Measurements from ENCODE around the gene EEF1G. TPM values are rescaled to one million over a fixed set of nuclear protein-coding genes. Genes with fewer than 3 reads are reported as not detected.

The EEF1G gene
- total RNA-seq, 1 donor from 2014 or later: 1,931 TPM

GRCh38 chr11:62542111-62542745, 31.5 kb downstream of the EEF1G start:
- no peak overlapping the region for H3K4me3 Mint-ChIP-seq (ENCODE audit: low read depth)
- peak overlapping the region; percentile 68 for H3K27ac Mint-ChIP-seq
- DNase-seq (ENCODE audit: low spot score, unreplicated experiment): no peak
- no peaks in the 10 kb centered on the region for H3K9me3 Mint-ChIP-seq (ENCODE audit: low read depth)
- H3K4me1 Mint-ChIP-seq (ENCODE audit: low read depth): peaks cover 22% of the 10 kb centered on the region
- TF ChIP-seq, protein P1, sequence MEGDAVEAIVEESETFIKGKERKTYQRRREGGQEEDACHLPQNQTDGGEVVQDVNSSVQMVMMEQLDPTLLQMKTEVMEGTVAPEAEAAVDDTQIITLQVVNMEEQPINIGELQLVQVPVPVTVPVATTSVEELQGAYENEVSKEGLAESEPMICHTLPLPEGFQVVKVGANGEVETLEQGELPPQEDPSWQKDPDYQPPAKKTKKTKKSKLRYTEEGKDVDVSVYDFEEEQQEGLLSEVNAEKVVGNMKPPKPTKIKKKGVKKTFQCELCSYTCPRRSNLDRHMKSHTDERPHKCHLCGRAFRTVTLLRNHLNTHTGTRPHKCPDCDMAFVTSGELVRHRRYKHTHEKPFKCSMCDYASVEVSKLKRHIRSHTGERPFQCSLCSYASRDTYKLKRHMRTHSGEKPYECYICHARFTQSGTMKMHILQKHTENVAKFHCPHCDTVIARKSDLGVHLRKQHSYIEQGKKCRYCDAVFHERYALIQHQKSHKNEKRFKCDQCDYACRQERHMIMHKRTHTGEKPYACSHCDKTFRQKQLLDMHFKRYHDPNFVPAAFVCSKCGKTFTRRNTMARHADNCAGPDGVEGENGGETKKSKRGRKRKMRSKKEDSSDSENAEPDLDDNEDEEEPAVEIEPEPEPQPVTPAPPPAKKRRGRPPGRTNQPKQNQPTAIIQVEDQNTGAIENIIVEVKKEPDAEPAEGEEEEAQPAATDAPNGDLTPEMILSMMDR (IDR thresholded peaks at IDR 0.05; ENCODE audit: unreplicated experiment): no peak
- H3K27me3 Mint-ChIP-seq: peaks cover 34% of the 10 kb centered on the region
- no peaks in the 10 kb centered on the region for H3K36me3 Mint-ChIP-seq (ENCODE audit: insufficient read depth)

DNA sequence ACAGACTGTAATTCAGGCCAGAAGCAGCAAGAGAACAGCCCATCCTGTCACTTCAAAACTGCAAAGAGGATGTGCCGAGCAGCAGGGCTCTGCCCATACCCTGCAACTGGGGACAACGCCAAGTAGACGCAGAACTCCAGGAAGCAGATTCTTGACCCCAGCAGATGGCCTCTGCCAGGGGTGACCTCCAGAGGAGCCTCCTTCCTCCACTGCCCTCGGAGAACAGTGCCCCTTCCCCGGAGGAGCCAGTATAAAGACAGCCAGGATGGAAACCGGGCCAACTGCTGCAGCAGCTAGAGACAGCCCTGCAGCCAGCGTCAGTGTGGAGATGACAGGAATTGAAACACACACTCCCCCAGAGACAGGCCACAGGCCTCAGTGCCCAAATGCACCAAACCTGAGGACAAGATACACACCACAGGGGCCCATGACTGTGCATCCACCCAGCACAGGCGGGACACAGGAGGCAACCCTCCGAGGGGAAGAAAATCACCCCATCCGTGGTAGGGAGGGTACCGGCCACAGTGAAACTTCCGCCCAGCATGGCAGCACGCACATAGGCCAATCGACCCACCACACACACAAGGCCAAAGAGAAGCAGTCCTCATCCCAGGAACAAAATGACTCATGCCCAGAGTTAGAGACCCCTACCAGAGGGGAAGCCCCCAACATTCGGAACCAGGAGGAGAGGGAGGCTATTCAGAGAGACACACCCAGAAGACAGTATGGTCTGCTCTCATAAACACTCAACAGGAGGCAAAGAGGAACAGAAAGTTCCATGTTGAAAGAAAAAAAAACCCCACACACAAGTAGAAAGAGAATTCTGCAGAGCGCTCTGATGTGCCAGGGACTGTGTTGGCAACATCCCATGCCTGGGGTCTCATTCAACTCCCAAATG, 32.6 kb downstream of the EEF1G start:
- no peak for DNase-seq (ENCODE audit: low spot score, unreplicated experiment)
- H3K4me1 Mint-ChIP-seq (ENCODE audit: low read depth): peaks cover 24% of the 10 kb centered on the region
- peaks cover 30% of the 10 kb centered on the region for H3K27me3 Mint-ChIP-seq
- peaks cover 2% of the 10 kb centered on the region for H3K36me3 Mint-ChIP-seq (ENCODE audit: insufficient read depth)
- TF ChIP-seq, protein P1 (IDR thresholded peaks at IDR 0.05; ENCODE audit: unreplicated experiment): no peak
- no peak overlapping the region for H3K4me3 Mint-ChIP-seq (ENCODE audit: low read depth)
- H3K27ac Mint-ChIP-seq: no peak overlapping the region
- no peaks in the 10 kb centered on the region for H3K9me3 Mint-ChIP-seq (ENCODE audit: low read depth)

- Mint-ChIP-seq H3K36me3 (ENCODE audit: insufficient read depth) (peaks cover 5% of the 10 kb centered on the region), H3K9me3 (ENCODE audit: low read depth) (no peaks in the 10 kb centered on the region), H3K27ac (no peak overlapping the region), H3K4me1 (ENCODE audit: low read depth) (peaks cover 20% of the 10 kb centered on the region), H3K4me3 (ENCODE audit: low read depth) (no peak overlapping the region), H3K27me3 (peaks cover 15% of the 10 kb centered on the region)
- no peak for DNase-seq (ENCODE audit: low spot score, unreplicated experiment)
- TF ChIP-seq, protein P1 (IDR thresholded peaks at IDR 0.05; ENCODE audit: unreplicated experiment): no peak
Measured at GRCh38 chr11:62539238-62539925, 34.3 kb downstream of the EEF1G start.

DNA sequence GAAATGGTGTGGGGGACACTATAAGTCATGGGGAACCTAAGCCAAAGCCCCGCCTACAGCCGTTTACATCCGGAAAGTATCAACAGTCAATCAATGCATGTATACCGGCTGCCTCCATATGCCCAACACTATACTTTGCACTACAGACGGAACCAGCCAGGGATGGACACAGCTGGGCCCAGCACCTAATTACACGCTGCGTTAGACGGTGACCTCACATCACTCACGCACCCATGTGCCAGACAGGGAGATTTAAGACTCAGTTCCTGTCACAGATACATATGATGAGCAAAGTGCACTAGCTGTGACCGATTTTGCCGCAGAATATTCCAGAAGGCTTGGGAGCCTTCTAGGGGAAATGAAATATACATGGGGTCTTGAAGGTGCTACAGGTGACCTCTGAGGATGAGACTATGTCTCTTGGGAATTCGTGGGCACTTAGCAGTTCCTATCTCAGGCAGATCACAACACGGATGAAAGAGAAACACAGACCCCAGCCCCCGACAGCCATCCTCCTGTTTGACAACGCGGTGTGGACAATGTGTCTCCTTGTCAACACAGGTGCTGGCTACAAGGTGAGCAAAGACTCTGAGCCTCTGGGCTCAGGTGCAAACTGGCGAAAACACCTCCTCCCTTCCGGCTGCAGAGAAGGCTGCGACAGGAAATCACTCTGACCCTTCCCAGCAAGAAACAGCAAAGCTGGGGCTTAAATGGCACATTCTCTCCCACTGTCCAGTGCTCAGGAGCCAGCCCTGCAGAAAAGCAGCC, 35.0 kb downstream of the EEF1G start:
- H3K4me3 Mint-ChIP-seq (ENCODE audit: low read depth): no peak overlapping the region
- H3K27ac Mint-ChIP-seq: peak overlapping the region; percentile 25
- H3K36me3 Mint-ChIP-seq (ENCODE audit: insufficient read depth): peaks cover 7% of the 10 kb centered on the region
- no peaks in the 10 kb centered on the region for H3K9me3 Mint-ChIP-seq (ENCODE audit: low read depth)
- peaks cover 8% of the 10 kb centered on the region for H3K27me3 Mint-ChIP-seq
- TF ChIP-seq, protein P1 (IDR thresholded peaks at IDR 0.05; ENCODE audit: unreplicated experiment): no peak
- DNase-seq (ENCODE audit: low spot score, unreplicated experiment): no peak
- H3K4me1 Mint-ChIP-seq (ENCODE audit: low read depth): peaks cover 20% of the 10 kb centered on the region
